Panc1 (cell line): ENCODE results near the gene CD6.

Source experiments
- CTCF ChIP-seq: fragments of 450-650 bp; IDR thresholded peaks from 2 replicates; pipeline ENCODE4 v1.5.1; 2017; ENCODE audit warnings: mild to moderate bottlenecking
- POLR2AphosphoS5 ChIP-seq: IDR thresholded peaks from 2 replicates; pipeline ENCODE4 v1.6.1; 2012; ENCODE audit warnings: mild to moderate bottlenecking, low read depth, low read length, moderate library complexity
- SIN3A ChIP-seq: IDR thresholded peaks from 2 replicates; pipeline ENCODE4 v1.6.1; 2012; ENCODE audit warnings: low read depth, mild to moderate bottlenecking, low read length, moderate library complexity, borderline replicate concordance; ENCODE audit not compliant: insufficient read depth

- TF ChIP-seq CTCF (no peak), POLR2AphosphoS5 (no peak), SIN3A (no peak)
Measured at GRCh38 chr11:61039916-61040315, 68.4 kb downstream of the CD6 start.
